HFFc6 (cell line): ENCODE measurements around the gene AGAP3. TPM values are rescaled to one million over a fixed set of nuclear protein-coding genes. Genes with fewer than 3 reads are reported as not detected.
A peak's percentile ranks its signal among the peaks of the same experiment; 100 is the strongest.

Experiments used
- DNase-seq: peaks from one replicate; pipeline ENCODE4 v3.0.0-alpha.2; 2018
- H3K27ac Mint-ChIP-seq: 2 replicates; pipeline ENCODE4 v1.8.0; 2020; ENCODE audit warnings: mild to moderate bottlenecking, mixed read lengths
- H3K27me3 Mint-ChIP-seq: 2 replicates; pipeline ENCODE4 v1.8.0; 2021; ENCODE audit warnings: mild to moderate bottlenecking, moderate library complexity, mixed read lengths; ENCODE audit not compliant: insufficient read depth
- H3K36me3 Mint-ChIP-seq: 2 replicates; pipeline ENCODE4 v1.8.0; 2021; ENCODE audit warnings: low read depth, mixed read lengths
- H3K4me1 Mint-ChIP-seq: 2 replicates; pipeline ENCODE4 v1.8.0; 2020; ENCODE audit warnings: low read depth, mixed read lengths
- H3K4me3 Mint-ChIP-seq: 2 replicates; pipeline ENCODE4 v1.8.0; 2020; ENCODE audit warnings: mild to moderate bottlenecking, moderate library complexity, mixed read lengths
- H3K9me3 Mint-ChIP-seq: 2 replicates; pipeline ENCODE4 v1.8.0; 2020; ENCODE audit warnings: mild to moderate bottlenecking, mixed read lengths
- CTCF ChIP-seq: fragments of 200-600 bp; sonication (generic); IDR thresholded peaks from 2 replicates; pipeline ENCODE4 v1.5.0; 2021; ENCODE audit warnings: antibody characterized with exemption, mild to moderate bottlenecking
- total RNA-seq, 6 experiments: library from RNA; stranded (reverse); fragmentation: NEBNext Ultra II Directional; extraction: Animal tissue kit (Norgen Biotek cat#: 25700); gene quantifications; 2 replicates in 1 of 6; 3 replicates in 5 of 6; pipeline ENCODE4 v1.2.3, GENCODE V29; 2021

The AGAP3 gene
- total RNA-seq, 6 experiments from 2014 or later: 73.3 to 104 (median 82.2) TPM

GRCh38 chr7:151173386-151174245 lies 87.3 kb downstream of the AGAP3 start:
- H3K36me3 Mint-ChIP-seq: no peaks in the 10 kb centered on the region
- peaks cover 51% of the 10 kb centered on the region for H3K27me3 Mint-ChIP-seq
- H3K9me3 Mint-ChIP-seq: no peaks in the 10 kb centered on the region
- TF ChIP-seq CTCF: no peak
- peaks cover 8% of the 10 kb centered on the region for H3K4me1 Mint-ChIP-seq
- DNase-seq: no peak
- no peak overlapping the region for H3K27ac Mint-ChIP-seq
- no peak overlapping the region for H3K4me3 Mint-ChIP-seq

- no peak overlapping the region for H3K4me3 Mint-ChIP-seq
- H3K4me1 Mint-ChIP-seq: peaks cover 7% of the 10 kb centered on the region
- DNase-seq: no peak
- H3K36me3 Mint-ChIP-seq: no peaks in the 10 kb centered on the region
- no peak overlapping the region for H3K27ac Mint-ChIP-seq
- no peaks in the 10 kb centered on the region for H3K9me3 Mint-ChIP-seq
- no peak for TF ChIP-seq CTCF
- peaks cover 48% of the 10 kb centered on the region for H3K27me3 Mint-ChIP-seq
Observed at GRCh38 chr7:151174246-151175046, 88.2 kb downstream of the AGAP3 start.

GRCh38 chr7:151175047-151175792 lies 88.9 kb downstream of the AGAP3 start:
- no peak overlapping the region for H3K27ac Mint-ChIP-seq
- no peak overlapping the region for H3K4me3 Mint-ChIP-seq
- peaks cover 7% of the 10 kb centered on the region for H3K4me1 Mint-ChIP-seq
- no peaks in the 10 kb centered on the region for H3K9me3 Mint-ChIP-seq
- peaks cover 48% of the 10 kb centered on the region for H3K27me3 Mint-ChIP-seq
- TF ChIP-seq CTCF: no peak; the same call in 1 of the 2 replicates
- H3K36me3 Mint-ChIP-seq: no peaks in the 10 kb centered on the region
- no peak for DNase-seq

GRCh38 chr7:151175793-151176311 lies 89.6 kb downstream of the AGAP3 start:
- no peaks in the 10 kb centered on the region for H3K36me3 Mint-ChIP-seq
- TF ChIP-seq CTCF: peak; percentile 26; the same call in 1 of the 2 replicates
- H3K9me3 Mint-ChIP-seq: no peaks in the 10 kb centered on the region
- no peak for DNase-seq
- H3K4me3 Mint-ChIP-seq: no peak overlapping the region
- peaks cover 7% of the 10 kb centered on the region for H3K4me1 Mint-ChIP-seq
- no peak overlapping the region for H3K27ac Mint-ChIP-seq
- H3K27me3 Mint-ChIP-seq: peaks cover 45% of the 10 kb centered on the region

- H3K36me3 Mint-ChIP-seq: no peaks in the 10 kb centered on the region
- H3K27ac Mint-ChIP-seq: no peak overlapping the region
- no peak overlapping the region for H3K4me3 Mint-ChIP-seq
- DNase-seq: no peak
- no peak for TF ChIP-seq CTCF
- peaks cover 41% of the 10 kb centered on the region for H3K27me3 Mint-ChIP-seq
- no peaks in the 10 kb centered on the region for H3K9me3 Mint-ChIP-seq
- H3K4me1 Mint-ChIP-seq: peaks cover 7% of the 10 kb centered on the region
Observed at GRCh38 chr7:151176401-151176800, 90.1 kb downstream of the AGAP3 start.
